Upper lobe of left lung (tissue), 6 donors: ENCODE results near the gene LBH. TPM values are rescaled to one million over a fixed set of nuclear protein-coding genes. Genes with fewer than 3 reads are reported as not detected.

Experiments
- ATAC-seq, 2 donors: fragments of 200-7000 bp; cut with Tn5 transposase; one replicate each; pipeline ENCODE4 v1.9.1; 2022; ENCODE audit warnings: mild to moderate bottlenecking in 2 of 2, moderate library complexity in 2 of 2; ENCODE audit not compliant: low FRiP score in 2 of 2
- DNase-seq, 2 donors: peaks; one replicate each; pipeline ENCODE4 v3.0.0-alpha.2; 2019 to 2020
- H3K27ac ChIP-seq, 4 donors: fragments of 200-600 bp; sonication (generic); one replicate each; pipeline ENCODE4 v1.5.1; 2016 to 2019
- H3K27me3 ChIP-seq, 4 donors: fragments of 200-600 bp; sonication (generic); one replicate each; pipeline ENCODE4 v1.5.1; 2017 to 2019
- H3K36me3 ChIP-seq, 4 donors: fragments of 200-600 bp; sonication (generic); one replicate each; pipeline ENCODE4 v1.5.1; 2016 to 2019
- H3K4me1 ChIP-seq, 4 donors: fragments of 200-600 bp; sonication (generic); one replicate each; pipeline ENCODE4 v1.5.1; 2018 to 2019
- H3K4me3 ChIP-seq, 4 donors: fragments of 200-600 bp; sonication (generic); one replicate each; pipeline ENCODE4 v1.5.1; 2017 to 2019; ENCODE audit warnings: mild to moderate bottlenecking in 2 of 4, moderate library complexity in 1 of 4
- H3K9me3 ChIP-seq, 4 donors: fragments of 200-600 bp; sonication (generic); one replicate each; pipeline ENCODE4 v1.5.1; 2018 to 2019
- CTCF ChIP-seq, 6 experiments: fragments of 450-650 bp in 4 of 6; fragments of 200-600 bp in 2 of 6; sonication (generic) in 2 of 6; IDR thresholded peaks; one replicate each; pipeline ENCODE4 v1.5.1; 2016 to 2019; ENCODE audit warnings: antibody characterized with exemption in 6 of 6
- EP300 ChIP-seq, 4 donors: sonication (generic); formaldehyde crosslinking; IDR thresholded peaks; one replicate each; pipeline ENCODE4 v1.5.1; 2017; ENCODE audit warnings: antibody characterized with exemption in 4 of 4, control low read depth in 2 of 4
- POLR2A ChIP-seq, 4 donors: fragments of 450-650 bp; IDR thresholded peaks; one replicate each; pipeline ENCODE4 v1.5.1; 2016 to 2017; ENCODE audit warnings: antibody characterized with exemption in 4 of 4, mild to moderate bottlenecking in 2 of 4
- POLR2AphosphoS5 ChIP-seq, 2 donors: sonication (generic); formaldehyde crosslinking; IDR thresholded peaks; one replicate each; pipeline ENCODE4 v1.5.1; 2017; ENCODE audit warnings: antibody characterized with exemption in 2 of 2
- WGBS, 2 donors: methylation state at CpG; one replicate each; pipeline ENCODE4 v1.1.5; 2017 to 2018; 5-methylcytosine and 5-hydroxymethylcytosine counted together
- total RNA-seq, 6 donors: library from RNA; depleted of rRNA in 4 of 6; stranded (reverse); fragments of >200 nt in 4 of 6; gene quantifications; one replicate each; pipeline versions ENCODE4 v1.1.0 to v1.2.1, GENCODE V29; 2016 to 2021
- donor health status: DM: no; HTN: no; CAD: no; lungs with moderate emphysema.
- donor health status: DM: no; HTN: yes; CAD: no; lungs with severe emphysema.

The LBH gene
- total RNA-seq, 6 donors from 2014 or later, result 45.6 to 270 (median 154) TPM

GRCh38 chr2:30209227-30209626 lies 22.1 kb upstream of the LBH start:
- Histone ChIP-seq H3K27ac (no peak overlapping the region), H3K36me3 (no peaks in the 10 kb centered on the region), H3K27me3 (no peaks in the 10 kb centered on the region), H3K9me3 (no peaks in the 10 kb centered on the region), H3K4me1 (peaks cover 5 to 26% (median 13%) of the 10 kb centered on the region in 4 donors), H3K4me3 (no peak overlapping the region)
- TF ChIP-seq POLR2AphosphoS5 (IDR thresholded peaks at IDR 0.05) (no peak), CTCF (IDR thresholded peaks at IDR 0.05) (no peak), POLR2A (IDR thresholded peaks at IDR 0.05) (no peak), EP300 (IDR thresholded peaks at IDR 0.05) (no peak)
- WGBS, 2 donors, result 75 to 100% methylated on average over 2 of the region's 2 CpGs
- DNase-seq (no peak), ATAC-seq (no peak)

- TF ChIP-seq POLR2AphosphoS5 (IDR thresholded peaks at IDR 0.05), result no peak
- TF ChIP-seq POLR2A (IDR thresholded peaks at IDR 0.05), result no peak
- no peak for TF ChIP-seq CTCF (IDR thresholded peaks at IDR 0.05)
- no peak for TF ChIP-seq EP300 (IDR thresholded peaks at IDR 0.05)
- 90 to 91% methylated on average over 11 of the region's 11 CpGs for WGBS, 2 donors
- H3K36me3 ChIP-seq, result no peaks in the 10 kb centered on the region
- ATAC-seq, result no peak
- no peaks in the 10 kb centered on the region for H3K27me3 ChIP-seq
- no peak for DNase-seq
- peaks cover 3 to 5% (median 4%) of the 10 kb centered on the region in 4 donors for H3K4me1 ChIP-seq
- no peaks in the 10 kb centered on the region for H3K9me3 ChIP-seq
- H3K27ac ChIP-seq, result no peak overlapping the region
- H3K4me3 ChIP-seq, result no peak overlapping the region
Measured at GRCh38 chr2:30213326-30213725, 18.0 kb upstream of the LBH start.

- H3K27me3 ChIP-seq, result no peaks in the 10 kb centered on the region
- no peaks in the 10 kb centered on the region for H3K9me3 ChIP-seq
- H3K4me3 ChIP-seq, result no peak overlapping the region
- no peaks in the 10 kb centered on the region for H3K4me1 ChIP-seq
- 93 to 97% methylated on average over 7 of the region's 7 CpGs for WGBS, 2 donors
- no peak overlapping the region for H3K27ac ChIP-seq
- ATAC-seq (no peak), DNase-seq (no peak)
- H3K36me3 ChIP-seq, result no peaks in the 10 kb centered on the region
- TF ChIP-seq EP300 (IDR thresholded peaks at IDR 0.05) (no peak), POLR2A (IDR thresholded peaks at IDR 0.05) (no peak)
Measured at GRCh38 chr2:30213907-30214463, 17.3 kb upstream of the LBH start.

GRCh38 chr2:30216157-30216556 lies 15.2 kb upstream of the LBH start:
- Histone ChIP-seq H3K9me3 (no peaks in the 10 kb centered on the region), H3K4me1 (no peaks in the 10 kb centered on the region), H3K27ac (no peak overlapping the region), H3K4me3 (no peak overlapping the region), H3K36me3 (no peaks in the 10 kb centered on the region), H3K27me3 (no peaks in the 10 kb centered on the region)
- peak in 1 of 2 donors; percentile 79 for ATAC-seq
- DNase-seq, result no peak
- no peak for TF ChIP-seq POLR2A (IDR thresholded peaks at IDR 0.05)
- TF ChIP-seq CTCF (IDR thresholded peaks at IDR 0.05), result no peak
- no peak for TF ChIP-seq POLR2AphosphoS5 (IDR thresholded peaks at IDR 0.05)
- no peak for TF ChIP-seq EP300 (IDR thresholded peaks at IDR 0.05)

GRCh38 chr2:30217644-30218337 lies 13.5 kb upstream of the LBH start:
- no peaks in the 10 kb centered on the region for H3K9me3 ChIP-seq
- H3K4me3 ChIP-seq, result no peak overlapping the region
- ATAC-seq, result peak; percentile 53 to 91
- peak in 1 of 2 donors; percentile 78 for DNase-seq
- no peaks in the 10 kb centered on the region for H3K27me3 ChIP-seq
- WGBS, 2 donors, result 50 to 62% methylated on average over 7 to 11 of the region's 11 CpGs
- no peaks in the 10 kb centered on the region for H3K36me3 ChIP-seq
- TF ChIP-seq EP300 (IDR thresholded peaks at IDR 0.05) (no peak), CTCF (IDR thresholded peaks at IDR 0.05) (no peak), POLR2A (IDR thresholded peaks at IDR 0.05) (peak in 1 of 4 donors; percentile 29), POLR2AphosphoS5 (IDR thresholded peaks at IDR 0.05) (peak; percentile 21 to 23)
- H3K4me1 ChIP-seq, result no peaks in the 10 kb centered on the region
- peak overlapping the region; percentile 2 to 68 (median 48) for H3K27ac ChIP-seq
